Smooth muscle cell (in vitro differentiated cells): ENCODE measurements around the gene XRCC6. TPM values are rescaled to one million over a fixed set of nuclear protein-coding genes. Genes with fewer than 3 reads are reported as not detected.

Source experiments
- DNase-seq: peaks from one replicate; lab custom pipeline; 2025; ENCODE audit not compliant: unreplicated experiment; lab: John Stamatoyannopoulos, UW
- H2AFZ ChIP-seq: fragments of 200-600 bp; sonication (generic); 2 replicates; pipeline ENCODE4 v1.6.0; 2016; ENCODE audit warnings: antibody characterized with exemption, low read depth, mild to moderate bottlenecking
- H3F3A ChIP-seq: fragments of 200-600 bp; sonication (generic); 2 replicates; pipeline ENCODE4 v1.6.0; 2017; ENCODE audit warnings: antibody characterized with exemption, low read depth
- H3K27ac ChIP-seq: fragments of 200-600 bp; sonication (generic); 2 replicates; pipeline ENCODE4 v1.5.1; 2016; ENCODE audit warnings: low read depth, mild to moderate bottlenecking
- H3K27me3 ChIP-seq: fragments of 200-600 bp; sonication (generic); 2 replicates; pipeline ENCODE4 v1.6.1; 2016; ENCODE audit warnings: low read depth, mild to moderate bottlenecking
- H3K36me3 ChIP-seq: fragments of 200-600 bp; sonication (generic); 2 replicates; pipeline ENCODE4 v1.5.1; 2016; ENCODE audit warnings: low read depth
- H3K4me1 ChIP-seq: fragments of 200-600 bp; sonication (generic); 2 replicates; pipeline ENCODE4 v1.5.1; 2016; ENCODE audit warnings: low read depth
- H3K4me2 ChIP-seq: fragments of 200-600 bp; sonication (generic); 2 replicates; pipeline ENCODE4 v1.6.0; 2016; ENCODE audit warnings: mild to moderate bottlenecking
- H3K4me3 ChIP-seq: fragments of 200-600 bp; sonication (generic); 2 replicates; pipeline ENCODE4 v1.5.1; 2016; ENCODE audit warnings: mild to moderate bottlenecking
- H3K79me2 ChIP-seq: fragments of 200-600 bp; sonication (generic); 2 replicates; pipeline ENCODE4 v1.6.0; 2016; ENCODE audit warnings: low read depth, mild to moderate bottlenecking
- H3K9ac ChIP-seq: fragments of 200-600 bp; sonication (generic); 2 replicates; pipeline ENCODE4 v1.6.0; 2016; ENCODE audit warnings: low read depth
- H3K9me3 ChIP-seq: fragments of 200-600 bp; sonication (generic); replicated peaks from 2 replicates; pipeline ENCODE4 v1.5.1; 2016; ENCODE audit warnings: low read depth
- H4K20me1 ChIP-seq: fragments of 200-600 bp; sonication (generic); 2 replicates; pipeline ENCODE4 v1.6.0; 2016; ENCODE audit warnings: low read depth
- WGBS: methylation state at CpG from one replicate; pipeline ENCODE4 v1.1.7; 2016; ENCODE audit warnings: low lambda C conversion rate; 5-methylcytosine and 5-hydroxymethylcytosine counted together
- polyA plus RNA-seq: library from polyadenylated mRNA; unstranded; fragments of >200 nt; fragmentation: Nextera tagmentation; extraction: Ambion mirVana; gene quantifications from 2 replicates; pipeline ENCODE4 v1.2.1, GENCODE V29; 2016
- small RNA-seq: library from RNA; depleted of rRNA; stranded (forward); fragments of <200 nt; gene quantifications from one replicate; pipeline ENCODE3, GENCODE V24; 2014
- total RNA-seq: library from RNA; depleted of rRNA; stranded (reverse); fragments of >200 nt; gene quantifications from 2 replicates; pipeline ENCODE4 v1.2.3, GENCODE V29; 2014
- TF ChIP-seq, protein P1 (sequence below): fragments of 200-600 bp; sonication (generic); IDR thresholded peaks from 2 replicates; pipeline ENCODE4 v1.5.1; 2017; ENCODE audit warnings: borderline replicate concordance, mild to moderate bottlenecking, antibody characterized with exemption; ENCODE audit not compliant: insufficient read depth, poor library complexity, severe bottlenecking

The XRCC6 gene
- total and polyA plus RNA-seq, 2 experiments from 2014 or later: 186 to 264 TPM

DNA sequence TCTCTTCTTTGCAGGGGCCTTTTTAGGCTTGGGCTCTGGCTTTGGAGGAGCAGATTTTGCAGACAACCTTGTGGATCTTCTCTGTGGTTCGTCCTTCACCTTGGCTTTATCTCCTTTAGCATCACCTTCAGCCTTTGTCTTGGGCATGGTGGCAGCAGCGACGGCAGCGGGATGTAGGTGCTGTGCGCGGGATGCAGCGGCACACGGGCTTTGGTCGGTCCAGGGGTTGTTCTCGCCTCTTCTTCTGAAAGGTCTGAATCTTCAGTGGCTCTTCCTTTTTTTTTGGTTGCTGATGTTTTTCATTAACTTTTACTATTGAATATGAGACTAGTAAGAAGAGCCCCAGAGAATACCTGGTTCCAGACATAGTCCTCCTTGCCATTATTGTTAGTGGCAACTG, 88.2 kb downstream of the XRCC6 start:
- WGBS: 90% methylated on average over 10 of the region's 10 CpGs
- H3K79me2 ChIP-seq: no peaks in the 10 kb centered on the region
- no peak overlapping the region for H3K4me3 ChIP-seq
- no peak overlapping the region for H3K9ac ChIP-seq
- H3K9me3 ChIP-seq: no peaks in the 10 kb centered on the region
- TF ChIP-seq, protein P1, sequence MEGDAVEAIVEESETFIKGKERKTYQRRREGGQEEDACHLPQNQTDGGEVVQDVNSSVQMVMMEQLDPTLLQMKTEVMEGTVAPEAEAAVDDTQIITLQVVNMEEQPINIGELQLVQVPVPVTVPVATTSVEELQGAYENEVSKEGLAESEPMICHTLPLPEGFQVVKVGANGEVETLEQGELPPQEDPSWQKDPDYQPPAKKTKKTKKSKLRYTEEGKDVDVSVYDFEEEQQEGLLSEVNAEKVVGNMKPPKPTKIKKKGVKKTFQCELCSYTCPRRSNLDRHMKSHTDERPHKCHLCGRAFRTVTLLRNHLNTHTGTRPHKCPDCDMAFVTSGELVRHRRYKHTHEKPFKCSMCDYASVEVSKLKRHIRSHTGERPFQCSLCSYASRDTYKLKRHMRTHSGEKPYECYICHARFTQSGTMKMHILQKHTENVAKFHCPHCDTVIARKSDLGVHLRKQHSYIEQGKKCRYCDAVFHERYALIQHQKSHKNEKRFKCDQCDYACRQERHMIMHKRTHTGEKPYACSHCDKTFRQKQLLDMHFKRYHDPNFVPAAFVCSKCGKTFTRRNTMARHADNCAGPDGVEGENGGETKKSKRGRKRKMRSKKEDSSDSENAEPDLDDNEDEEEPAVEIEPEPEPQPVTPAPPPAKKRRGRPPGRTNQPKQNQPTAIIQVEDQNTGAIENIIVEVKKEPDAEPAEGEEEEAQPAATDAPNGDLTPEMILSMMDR: no peak
- no peaks in the 10 kb centered on the region for H4K20me1 ChIP-seq
- DNase-seq: no peak
- no peaks in the 10 kb centered on the region for H3K4me1 ChIP-seq
- H3K4me2 ChIP-seq: no peak overlapping the region
- H2AFZ ChIP-seq: no peak overlapping the region
- no peaks in the 10 kb centered on the region for H3K36me3 ChIP-seq
- no peak overlapping the region for H3K27ac ChIP-seq
- no peaks in the 10 kb centered on the region for H3K27me3 ChIP-seq
- no peaks in the 10 kb centered on the region for H3F3A ChIP-seq

DNA sequence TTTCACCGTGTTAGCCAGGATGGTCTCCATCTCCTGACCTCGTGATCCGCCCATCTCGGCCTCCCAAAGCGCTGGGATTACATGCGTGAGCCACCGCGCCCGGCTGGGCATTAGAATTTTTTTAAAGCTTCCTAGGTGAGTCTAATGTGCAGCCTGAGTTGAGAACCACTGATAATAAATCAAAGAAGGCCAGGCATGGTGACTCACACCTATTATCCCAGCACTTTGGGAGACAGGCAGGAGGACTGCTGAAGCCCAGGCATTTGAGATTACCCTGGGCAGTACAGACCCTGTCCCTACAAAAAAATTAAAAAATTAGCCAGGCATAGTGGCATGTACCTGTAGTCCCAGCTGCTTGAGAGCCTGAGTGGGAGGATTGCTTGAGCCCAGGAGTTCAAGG, 91.9 kb downstream of the XRCC6 start:
- no peak overlapping the region for H3K9ac ChIP-seq
- no peaks in the 10 kb centered on the region for H3K79me2 ChIP-seq
- TF ChIP-seq, protein P1: no peak
- no peaks in the 10 kb centered on the region for H3K9me3 ChIP-seq
- H3K4me2 ChIP-seq: no peak overlapping the region
- H2AFZ ChIP-seq: no peak overlapping the region
- H3K27me3 ChIP-seq: no peaks in the 10 kb centered on the region
- DNase-seq: no peak
- no peak overlapping the region for H3K27ac ChIP-seq
- no peaks in the 10 kb centered on the region for H3K4me1 ChIP-seq
- no peak overlapping the region for H3K4me3 ChIP-seq
- H4K20me1 ChIP-seq: no peaks in the 10 kb centered on the region
- H3K36me3 ChIP-seq: no peaks in the 10 kb centered on the region
- H3F3A ChIP-seq: no peaks in the 10 kb centered on the region
- 74% methylated on average over 9 of the region's 9 CpGs for WGBS

Small RNA genes within 50 kb of the gene (small RNA-seq; reads per million reads assigned to genes)
- gene HMGN2P10 (not detected), gene RF00019 (not detected), gene RNU6-476P (not detected)

Other genes starting within 250 kb of the XRCC6 start
- gene TEF, start 239.4 kb upstream of the XRCC6 start, total RNA-seq: 6.4 and 7.7 TPM in 2 replicates
- 7.6 and 9.0 TPM in 2 replicates for gene TEF, start 239.4 kb upstream of the XRCC6 start, polyA plus RNA-seq
- gene TOB2, start 174.5 kb upstream of the XRCC6 start, total RNA-seq: 17.9 and 19.7 TPM in 2 replicates
- gene TOB2, start 174.5 kb upstream of the XRCC6 start, polyA plus RNA-seq: 25.6 and 27.0 TPM in 2 replicates
- gene PHF5A, start 152.6 kb upstream of the XRCC6 start, total RNA-seq: 28.3 and 42.7 TPM in 2 replicates
- 19.4 and 24.2 TPM in 2 replicates for gene PHF5A, start 152.6 kb upstream of the XRCC6 start, polyA plus RNA-seq
- gene ACO2, start 152.2 kb upstream of the XRCC6 start, total RNA-seq: 33.0 and 33.4 TPM in 2 replicates
- gene ACO2, start 152.2 kb upstream of the XRCC6 start, polyA plus RNA-seq: 72.1 and 85.5 TPM in 2 replicates
- 10.9 and 12.1 TPM in 2 replicates for gene POLR3H, start 76.8 kb upstream of the XRCC6 start, total RNA-seq
- gene POLR3H, start 76.8 kb upstream of the XRCC6 start, polyA plus RNA-seq: 20.3 and 26.7 TPM in 2 replicates
- gene CSDC2, start 60.3 kb upstream of the XRCC6 start, total RNA-seq: 2.9 and 3.1 TPM in 2 replicates
- 5.9 and 9.1 TPM in 2 replicates for gene CSDC2, start 60.3 kb upstream of the XRCC6 start, polyA plus RNA-seq
- 19.5 and 24.7 TPM in 2 replicates for gene PMM1, start 31.5 kb upstream of the XRCC6 start, total RNA-seq
- gene PMM1, start 31.5 kb upstream of the XRCC6 start, polyA plus RNA-seq: 71.9 and 87.3 TPM in 2 replicates
- 12.0 and 16.9 TPM in 2 replicates for gene DESI1, start 252 bp upstream of the XRCC6 start, total RNA-seq
- 14.3 and 17.6 TPM in 2 replicates for gene DESI1, start 252 bp upstream of the XRCC6 start, polyA plus RNA-seq
- 98.2 and 142 TPM in 2 replicates for gene SNU13, start 67.6 kb downstream of the XRCC6 start, total RNA-seq
- 239 and 250 TPM in 2 replicates for gene SNU13, start 67.6 kb downstream of the XRCC6 start, polyA plus RNA-seq
- gene MEI1, start 78.2 kb downstream of the XRCC6 start, total RNA-seq: 0.18 and 0.49 TPM in 2 replicates
- gene MEI1, start 78.2 kb downstream of the XRCC6 start, polyA plus RNA-seq: 2.6 and 3.2 TPM in 2 replicates
- gene CCDC134, start 179.4 kb downstream of the XRCC6 start, total RNA-seq: 6.5 and 7.4 TPM in 2 replicates
- 4.6 and 8.8 TPM in 2 replicates for gene CCDC134, start 179.4 kb downstream of the XRCC6 start, polyA plus RNA-seq
- gene SREBF2, start 211.8 kb downstream of the XRCC6 start, total RNA-seq: 62.9 and 70.3 TPM in 2 replicates
- 68.5 and 78.2 TPM in 2 replicates for gene SREBF2, start 211.8 kb downstream of the XRCC6 start, polyA plus RNA-seq